SK-N-SH (cell line): ENCODE results near the gene TM6SF1. TPM values are rescaled to one million over a fixed set of nuclear protein-coding genes. Genes with fewer than 3 reads are reported as not detected.

Experiments
- CTCF ChIA-PET: fragments of 300-600, 350-600 bp; formaldehyde crosslinking; extraction: SDS; loops from one replicate; lab custom pipeline; 2021; lab: Yijun Ruan, JAX
- POLR2A ChIA-PET: fragments of 350-600 bp; sonication (Branson Sonifier 250); formaldehyde crosslinking; extraction: SDS; loops from one replicate; lab custom pipeline; 2020; ENCODE audit warnings: antibody characterized with exemption, inconsistent platforms; lab: Yijun Ruan, JAX
- DNase-seq: peaks from one replicate; pipeline ENCODE4 v3.0.0; 2012
- H2AFZ ChIP-seq: fragments of 200-600 bp; sonication (generic); 2 replicates; pipeline ENCODE4 v1.8.1; 2016; ENCODE audit warnings: antibody characterized with exemption, mild to moderate bottlenecking, low read depth
- H3F3A ChIP-seq: fragments of 200-600 bp; sonication (generic); replicated peaks from 2 replicates; pipeline ENCODE3; 2016; ENCODE audit warnings: antibody characterized with exemption, mild to moderate bottlenecking; ENCODE audit not compliant: insufficient read depth
- H3K27ac ChIP-seq, 2 experiments: fragments of 200-500 bp in 1 of 2; fragments of 200-600 bp in 1 of 2; sonication (Bioruptor generic) in 1 of 2; sonication (generic), shearing (Covaris generic) in 1 of 2; 2 replicates each; pipeline versions ENCODE4 v1.5.1 to v1.6.1; 2014 to 2016; ENCODE audit warnings: low read depth in 2 of 2, inconsistent platforms in 1 of 2, low read length in 1 of 2, mild to moderate bottlenecking in 1 of 2, mixed read lengths in 1 of 2
- H3K27me3 ChIP-seq: fragments of 200-600 bp; sonication (generic), shearing (Covaris generic); 2 replicates; pipeline ENCODE4 v1.6.1; 2016; ENCODE audit warnings: mixed run types; ENCODE audit not compliant: insufficient read depth
- H3K36me3 ChIP-seq, 2 experiments: fragments of 200-500 bp in 1 of 2; fragments of 200-600 bp in 1 of 2; sonication (Bioruptor generic) in 1 of 2; sonication (generic) in 1 of 2; replicated peaks in 1 of 2; 2 replicates each; pipeline versions ENCODE3 to v1.5.1; 2014 to 2016; ENCODE audit warnings: low read length in 1 of 2, mild to moderate bottlenecking in 1 of 2; ENCODE audit not compliant: insufficient read depth in 2 of 2, control insufficient read depth in 1 of 2
- H3K4me1 ChIP-seq, 2 experiments: fragments of 200-500 bp in 1 of 2; fragments of 200-600 bp in 1 of 2; sonication (Bioruptor generic) in 1 of 2; sonication (generic), shearing (Covaris generic) in 1 of 2; 2 replicates each; pipeline versions ENCODE4 v1.5.1 to v1.6.1; 2014 to 2016; ENCODE audit warnings: low read depth in 1 of 2, low read length in 1 of 2, mixed run types in 1 of 2; ENCODE audit not compliant: insufficient read depth in 2 of 2, control insufficient read depth in 1 of 2
- H3K4me2 ChIP-seq: fragments of 200-600 bp; sonication (generic), shearing (Covaris generic); 2 replicates; pipeline ENCODE4 v1.6.1; 2017; ENCODE audit warnings: mixed run types
- H3K4me3 ChIP-seq, 2 experiments: fragments of 200-500 bp in 1 of 2; fragments of 200-600 bp in 1 of 2; sonication (Bioruptor generic) in 1 of 2; sonication (generic), shearing (Covaris generic) in 1 of 2; 2 replicates each; pipeline versions ENCODE4 v1.5.1 to v1.8.1; 2014 to 2016; ENCODE audit warnings: low read depth in 2 of 2, inconsistent platforms in 1 of 2, low read length in 1 of 2, mild to moderate bottlenecking in 1 of 2, mixed read lengths in 1 of 2, moderate library complexity in 1 of 2
- H3K79me2 ChIP-seq: fragments of 200-600 bp; sonication (generic); 2 replicates; pipeline ENCODE4 v1.8.1; 2017; ENCODE audit warnings: mild to moderate bottlenecking; ENCODE audit not compliant: insufficient read depth
- H3K9ac ChIP-seq: fragments of 200-600 bp; sonication (generic); 2 replicates; pipeline ENCODE4 v1.6.1; 2017; ENCODE audit warnings: mixed run types
- H3K9me2 ChIP-seq: fragments of 200-600 bp; sonication (generic); 2 replicates; pipeline ENCODE4 v1.6.1; 2017; ENCODE audit warnings: mixed run types
- H3K9me3 ChIP-seq: fragments of 200-600 bp; sonication (generic); 2 replicates; pipeline ENCODE4 v1.6.1; 2017; ENCODE audit warnings: mixed run types, mild to moderate bottlenecking, moderate library complexity
- H4K20me1 ChIP-seq: fragments of 200-600 bp; sonication (generic); 2 replicates; pipeline ENCODE4 v1.6.1; 2017; ENCODE audit warnings: mild to moderate bottlenecking, mixed run types; ENCODE audit not compliant: insufficient read depth
- CHD2 ChIP-seq: fragments of 150-350 bp; IDR thresholded peaks from 2 replicates; pipeline ENCODE4 v1.6.1; 2018; ENCODE audit warnings: low read length; ENCODE audit not compliant: partially characterized antibody
- CTCF ChIP-seq: fragments of 200-600 bp; sonication (generic); IDR thresholded peaks from 2 replicates; pipeline ENCODE4 v1.6.1; 2017; ENCODE audit warnings: antibody characterized with exemption, mild to moderate bottlenecking, moderate library complexity
- ELF1 ChIP-seq: IDR thresholded peaks from 2 replicates; pipeline ENCODE4 v1.4.0; 2012
- EP300 ChIP-seq, 2 experiments: IDR thresholded peaks; 2 replicates each; pipeline versions ENCODE4 v1.4.0 to v1.6.1; 2012; ENCODE audit warnings: borderline replicate concordance in 1 of 2, low read depth in 1 of 2, low read length in 1 of 2
- FOSL2 ChIP-seq: IDR thresholded peaks from 2 replicates; pipeline ENCODE4 v1.4.0; 2012; ENCODE audit warnings: low read depth, mild to moderate bottlenecking, moderate library complexity, borderline replicate concordance
- FOXM1 ChIP-seq: IDR thresholded peaks from 2 replicates; pipeline ENCODE4 v1.4.0; 2012; ENCODE audit warnings: low read depth, mild to moderate bottlenecking
- JUND ChIP-seq: IDR thresholded peaks from 2 replicates; pipeline ENCODE4 v1.4.0; 2012
- MEF2A ChIP-seq: IDR thresholded peaks from 2 replicates; pipeline ENCODE4 v1.4.0; 2012; ENCODE audit warnings: low read depth, borderline replicate concordance
- NRF1 ChIP-seq: IDR thresholded peaks from 2 replicates; pipeline ENCODE4 v1.6.1; 2012; ENCODE audit warnings: low read depth, mild to moderate bottlenecking, low read length
- RCOR1 ChIP-seq: fragments of 150-350 bp; IDR thresholded peaks from 2 replicates; pipeline ENCODE4 v1.6.1; 2017; ENCODE audit warnings: antibody characterized with exemption, low read length
- RXRA ChIP-seq: IDR thresholded peaks from 2 replicates; pipeline ENCODE4 v1.4.0; 2012; ENCODE audit warnings: low read depth, mild to moderate bottlenecking, borderline replicate concordance
- SMC3 ChIP-seq: IDR thresholded peaks from 2 replicates; pipeline ENCODE4 v1.6.1; 2012; ENCODE audit warnings: low read depth, low read length, improper control_type of control experiment
- TCF12 ChIP-seq: IDR thresholded peaks from 2 replicates; pipeline ENCODE4 v1.4.0; 2012
- TEAD4 ChIP-seq: IDR thresholded peaks from 2 replicates; pipeline ENCODE4 v1.4.0; 2012; ENCODE audit warnings: mild to moderate bottlenecking, borderline replicate concordance; ENCODE audit not compliant: insufficient read depth
- USF1 ChIP-seq: IDR thresholded peaks from 2 replicates; pipeline ENCODE4 v1.4.0; 2012; ENCODE audit warnings: low read depth, borderline replicate concordance
- YY1 ChIP-seq: IDR thresholded peaks from 2 replicates; pipeline ENCODE4 v1.4.0; 2012; ENCODE audit warnings: low read depth, mild to moderate bottlenecking
- WGBS: methylation state at CpG from one replicate; pipeline ENCODE4 v1.1.6; 2017; ENCODE audit warnings: low lambda C conversion rate; 5-methylcytosine and 5-hydroxymethylcytosine counted together
- polyA plus RNA-seq, 3 experiments: library from polyadenylated mRNA; depleted of rRNA; stranded (reverse); fragments of >200 nt; gene quantifications; 2 replicates each; pipeline ENCODE4 v1.2.3, GENCODE V29; 2012
- TF ChIP-seq, protein P1 (sequence below): IDR thresholded peaks from 2 replicates; pipeline ENCODE4 v1.6.1; 2012; ENCODE audit warnings: mild to moderate bottlenecking, low read depth, low read length, moderate library complexity

TM6SF1 gene
- polyA plus RNA-seq, 1 of the 3 experiments (the other 2 are of a cell fraction), result 0.12 TPM

DNA sequence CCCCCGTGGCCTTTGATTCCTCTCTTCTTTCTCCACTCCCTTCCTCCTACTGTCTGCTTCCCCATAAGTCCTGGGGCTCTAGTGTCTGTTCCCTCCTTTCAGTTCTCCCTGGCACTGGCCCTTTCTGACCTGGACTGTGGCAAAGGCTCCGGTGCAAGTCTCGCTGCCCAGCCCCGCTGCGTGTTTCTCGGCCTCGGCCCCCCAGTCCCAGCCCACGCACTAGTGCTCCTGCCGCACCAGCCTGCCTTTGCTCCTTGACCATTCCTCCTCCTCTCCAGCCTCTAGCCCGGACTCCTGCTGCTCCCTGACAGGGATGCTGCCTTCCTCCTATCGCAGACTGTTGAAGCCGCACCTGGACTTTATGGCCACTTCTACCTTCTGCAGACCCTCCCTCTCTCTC lies 2.1 kb downstream of the TM6SF1 start:
- H3K9ac ChIP-seq, result no peak overlapping the region
- peaks cover 0 to 10% of the 10 kb centered on the region in 2 experiments; a peak in 1 of 4 replicates for H3K4me1 ChIP-seq
- peaks cover 8% of the 10 kb centered on the region; the same call in 1 of the 2 replicates for H3K27me3 ChIP-seq
- H3K36me3 ChIP-seq, result no peaks in the 10 kb centered on the region
- H4K20me1 ChIP-seq, result no peaks in the 10 kb centered on the region
- no peak overlapping the region for H3K27ac ChIP-seq
- POLR2A ChIA-PET, result no interaction called here
- no peaks in the 10 kb centered on the region for H3K9me3 ChIP-seq
- H2AFZ ChIP-seq, result no peak overlapping the region
- TF ChIP-seq USF1 (no peak), ELF1 (no peak), FOXM1 (no peak), RXRA (no peak), FOSL2 (no peak), MEF2A (no peak), CTCF (no peak), RCOR1 (no peak), SMC3 (no peak), TEAD4 (no peak), EP300 (IDR thresholded peaks at IDR 0.05; ENCODE audit: borderline replicate concordance in 1 of 2, low read depth in 1 of 2, low read length in 1 of 2) (no peak), NRF1 (no peak), CHD2 (no peak), TCF12 (no peak), YY1 (no peak), JUND (no peak)
- TF ChIP-seq, protein P1, sequence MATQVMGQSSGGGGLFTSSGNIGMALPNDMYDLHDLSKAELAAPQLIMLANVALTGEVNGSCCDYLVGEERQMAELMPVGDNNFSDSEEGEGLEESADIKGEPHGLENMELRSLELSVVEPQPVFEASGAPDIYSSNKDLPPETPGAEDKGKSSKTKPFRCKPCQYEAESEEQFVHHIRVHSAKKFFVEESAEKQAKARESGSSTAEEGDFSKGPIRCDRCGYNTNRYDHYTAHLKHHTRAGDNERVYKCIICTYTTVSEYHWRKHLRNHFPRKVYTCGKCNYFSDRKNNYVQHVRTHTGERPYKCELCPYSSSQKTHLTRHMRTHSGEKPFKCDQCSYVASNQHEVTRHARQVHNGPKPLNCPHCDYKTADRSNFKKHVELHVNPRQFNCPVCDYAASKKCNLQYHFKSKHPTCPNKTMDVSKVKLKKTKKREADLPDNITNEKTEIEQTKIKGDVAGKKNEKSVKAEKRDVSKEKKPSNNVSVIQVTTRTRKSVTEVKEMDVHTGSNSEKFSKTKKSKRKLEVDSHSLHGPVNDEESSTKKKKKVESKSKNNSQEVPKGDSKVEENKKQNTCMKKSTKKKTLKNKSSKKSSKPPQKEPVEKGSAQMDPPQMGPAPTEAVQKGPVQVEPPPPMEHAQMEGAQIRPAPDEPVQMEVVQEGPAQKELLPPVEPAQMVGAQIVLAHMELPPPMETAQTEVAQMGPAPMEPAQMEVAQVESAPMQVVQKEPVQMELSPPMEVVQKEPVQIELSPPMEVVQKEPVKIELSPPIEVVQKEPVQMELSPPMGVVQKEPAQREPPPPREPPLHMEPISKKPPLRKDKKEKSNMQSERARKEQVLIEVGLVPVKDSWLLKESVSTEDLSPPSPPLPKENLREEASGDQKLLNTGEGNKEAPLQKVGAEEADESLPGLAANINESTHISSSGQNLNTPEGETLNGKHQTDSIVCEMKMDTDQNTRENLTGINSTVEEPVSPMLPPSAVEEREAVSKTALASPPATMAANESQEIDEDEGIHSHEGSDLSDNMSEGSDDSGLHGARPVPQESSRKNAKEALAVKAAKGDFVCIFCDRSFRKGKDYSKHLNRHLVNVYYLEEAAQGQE, result no peak
- CTCF ChIA-PET, result interaction anchor here (0.8 to 1.2 kb wide), 2 partner anchors 98 to 139 kb away, joined by 4 to 5 read pairs; partner anchors contain the start of gene C15orf40
- WGBS, result 89% methylated on average over 12 of the region's 12 CpGs
- no peaks in the 10 kb centered on the region for H3F3A ChIP-seq
- H3K79me2 ChIP-seq, result no peaks in the 10 kb centered on the region
- no peak overlapping the region for H3K4me3 ChIP-seq
- DNase-seq, result no peak
- no peak overlapping the region for H3K4me2 ChIP-seq
- H3K9me2 ChIP-seq, result no peaks in the 10 kb centered on the region
